Bronchial epithelial cell (primary cell): Measurements from ENCODE around the gene CHD1L. TPM values are rescaled to one million over a fixed set of nuclear protein-coding genes. Genes with fewer than 3 reads are reported as not detected.
"Not testable (repeated sequence)": the region's sequence is repeated elsewhere in the genome, so short reads cannot be mapped to it uniquely, and the experiment has no call there.

ENCODE experiments used
- DNase-seq: peaks from one replicate; pipeline ENCODE4 v3.0.0-alpha.2; 2010; ENCODE audit warnings: low read depth
- FAIRE-seq: peaks from 2 replicates; lab custom pipeline; 2011; peaks lifted over from hg19 to GRCh38; lab: Jason Lieb, UNC
- H3K27me3 ChIP-seq: 2 replicates; pipeline ENCODE4 v1.5.1; 2011; ENCODE audit warnings: low read length; ENCODE audit not compliant: control insufficient read depth, insufficient read depth
- H3K36me3 ChIP-seq: 2 replicates; pipeline ENCODE4 v1.5.1; 2011; ENCODE audit warnings: low read length; ENCODE audit not compliant: control insufficient read depth, insufficient read depth
- H3K4me3 ChIP-seq: 2 replicates; pipeline ENCODE4 v1.5.1; 2011; ENCODE audit warnings: mild to moderate bottlenecking, low read depth, low read length, control low read depth
- CTCF ChIP-seq: IDR thresholded peaks from 2 replicates; pipeline ENCODE4 v1.5.1; 2011; ENCODE audit warnings: mild to moderate bottlenecking, moderate library complexity, low read length, control low read depth, inconsistent platforms; ENCODE audit not compliant: insufficient read depth, severe bottlenecking
- total RNA-seq: library from RNA; depleted of rRNA; stranded (reverse); fragments of >200 nt; gene quantifications from 2 replicates; pipeline ENCODE4 v1.2.1, GENCODE V29; 2014

The CHD1L gene
- total RNA-seq, 1 donor from 2014 or later, result 30.8 TPM

- FAIRE-seq, result no peak
- Histone ChIP-seq H3K36me3 (no peaks in the 10 kb centered on the region), H3K4me3 (no peak overlapping the region), H3K27me3 (no peaks in the 10 kb centered on the region)
- DNase-seq, result no peak
- TF ChIP-seq CTCF, result no peak
Observed at GRCh38 chr1:147218606-147219005, 23.9 kb upstream of the CHD1L start.

DNA sequence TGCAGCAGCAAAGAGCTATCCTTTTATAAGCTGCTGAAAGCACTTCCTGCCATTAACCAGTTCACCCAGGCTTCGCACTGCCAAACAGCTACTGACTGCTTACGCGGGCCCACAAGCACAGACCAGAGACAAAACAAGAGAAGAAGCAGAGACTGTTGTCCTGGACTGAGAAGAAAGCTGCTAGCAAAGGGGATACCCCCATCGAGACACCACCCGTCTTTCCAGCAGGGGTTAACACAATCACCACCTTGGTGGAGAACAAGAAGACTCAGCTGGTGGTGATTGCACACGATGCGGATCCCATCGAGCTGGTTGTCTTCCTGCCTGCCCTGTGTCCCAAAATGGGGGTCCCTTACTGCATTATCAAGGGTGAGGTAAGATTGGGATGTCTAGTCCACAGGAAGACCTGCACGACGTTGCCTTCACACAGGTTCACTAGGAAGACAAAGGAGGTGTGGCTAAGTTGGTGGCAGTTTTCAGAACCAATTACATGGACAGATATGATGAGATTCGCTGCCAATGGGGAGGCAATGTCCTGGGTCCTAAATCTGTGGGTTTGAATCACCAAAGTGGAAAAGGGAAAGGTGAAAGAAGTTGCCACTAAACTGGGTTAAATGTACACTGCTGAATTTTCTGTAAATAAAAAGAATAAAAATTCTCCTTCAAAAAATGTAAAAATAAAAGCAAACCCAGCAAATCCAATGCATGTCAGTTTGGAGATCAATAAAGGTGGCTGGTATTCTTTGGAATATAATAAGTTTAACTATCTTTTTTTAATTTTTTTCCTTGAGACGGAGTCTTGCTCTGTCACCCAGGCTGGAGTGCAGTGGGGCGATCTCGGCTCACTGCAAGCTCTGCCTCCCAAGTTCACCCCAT is 18.5 kb upstream of the CHD1L start:
- H3K4me3 ChIP-seq, result no peak overlapping the region
- no peaks in the 10 kb centered on the region for H3K27me3 ChIP-seq
- DNase-seq (no peak), FAIRE-seq (peak; percentile 40)
- no peak for TF ChIP-seq CTCF
- H3K36me3 ChIP-seq, result no peaks in the 10 kb centered on the region

GRCh38 chr1:147225193-147225730 is 17.2 kb upstream of the CHD1L start, which contains the start of gene FMO5:
TSS of gene FMO5 (minus strand) at chr1:147225339. CDS start at chr1:147225029, 310 bp downstream.
- TF ChIP-seq CTCF, result peak; percentile 24
- H3K36me3 ChIP-seq, result no peaks in the 10 kb centered on the region
- H3K27me3 ChIP-seq, result no peaks in the 10 kb centered on the region
- H3K4me3 ChIP-seq, result peak within 1 kb of the TSS; percentile 51
- FAIRE-seq (no peak), DNase-seq (peak; percentile 50)

DNA sequence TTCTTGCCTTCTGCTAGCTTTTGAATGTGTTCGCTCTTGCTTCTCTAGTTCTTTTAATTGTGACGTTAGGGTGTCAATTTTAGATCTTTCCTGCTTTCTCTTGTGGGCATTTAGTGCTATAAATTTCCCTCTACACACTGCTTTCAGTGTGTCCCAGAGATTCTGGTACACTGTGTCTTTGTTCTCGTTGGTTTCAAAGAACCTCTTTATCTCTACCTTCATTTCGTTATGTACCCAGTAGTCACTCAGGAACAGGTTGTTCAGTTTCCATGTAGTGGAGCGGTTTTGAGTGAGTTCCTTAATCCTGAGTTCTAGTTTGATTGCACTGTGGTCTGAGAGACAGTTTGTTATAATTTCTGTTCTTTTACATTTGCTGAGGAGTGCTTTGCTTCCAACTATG is 11.5 kb upstream of the CHD1L start:
- not testable (repeated sequence) for H3K36me3 ChIP-seq, H3K4me3 ChIP-seq, DNase-seq, FAIRE-seq, H3K27me3 ChIP-seq

GRCh38 chr1:147233903-147234302 is 8.6 kb upstream of the CHD1L start:
- DNase-seq, H3K27me3 ChIP-seq, H3K36me3 ChIP-seq, H3K4me3 ChIP-seq, FAIRE-seq: not testable (repeated sequence)

GRCh38 chr1:147235822-147236221 is 6.7 kb upstream of the CHD1L start:
- TF ChIP-seq CTCF, result no peak
- no peak for FAIRE-seq
- DNase-seq, result no peak
- Histone ChIP-seq H3K4me3 (no peak overlapping the region), H3K36me3 (no peaks in the 10 kb centered on the region), H3K27me3 (no peaks in the 10 kb centered on the region)

DNA sequence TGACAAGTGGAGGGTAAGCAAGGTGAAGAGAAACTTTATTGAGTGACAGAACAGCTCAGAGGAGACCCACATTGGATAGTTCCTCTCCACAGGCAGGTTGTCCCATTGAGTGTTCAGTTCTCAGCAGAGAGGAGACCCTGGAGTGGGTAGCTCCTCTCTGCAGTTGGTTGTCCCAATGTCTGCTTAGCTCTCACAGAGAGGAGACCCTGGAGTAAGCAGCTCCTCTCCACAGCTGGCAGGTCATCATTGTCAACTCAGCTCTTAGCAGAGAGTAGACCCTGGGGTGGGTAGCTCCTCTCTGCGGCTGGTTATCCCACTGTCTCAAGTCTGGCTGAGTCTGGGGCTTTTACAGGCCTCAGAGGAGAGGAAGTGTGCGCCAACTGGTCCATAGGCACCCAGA is 6.0 kb upstream of the CHD1L start:
- H3K36me3 ChIP-seq, result no peaks in the 10 kb centered on the region
- no peak for TF ChIP-seq CTCF
- peak; percentile 13 for FAIRE-seq
- no peak for DNase-seq
- no peak overlapping the region for H3K4me3 ChIP-seq
- no peaks in the 10 kb centered on the region for H3K27me3 ChIP-seq
